Measurements from ENCODE around the gene TCEAL7.

- no peak for TF ChIP-seq ELF4 (IDR thresholded peaks at IDR 0.05)
- no peak for TF ChIP-seq LEF1 (IDR thresholded peaks at IDR 0.05; ENCODE audit: borderline replicate concordance)
- TF ChIP-seq CTBP1 (IDR thresholded peaks at IDR 0.05; ENCODE audit: borderline replicate concordance) = no peak
- TF ChIP-seq BHLHE40 (IDR thresholded peaks at IDR 0.05; ENCODE audit: borderline replicate concordance) = no peak
- no peak for TF ChIP-seq FOXM1 (IDR thresholded peaks at IDR 0.05; ENCODE audit: borderline replicate concordance)
- TF ChIP-seq FOXA1 (IDR thresholded peaks at IDR 0.05) = no peak
- no peak for TF ChIP-seq HDGF (IDR thresholded peaks at IDR 0.05; ENCODE audit: borderline replicate concordance)
- TF ChIP-seq TARDBP (IDR thresholded peaks at IDR 0.05) = no peak
- TF ChIP-seq ARNT (IDR thresholded peaks at IDR 0.05) = no peak
- no peak for TF ChIP-seq SUZ12 (IDR thresholded peaks at IDR 0.05)
These were observed 19.3 kb upstream of the TCEAL7 start, which contains the start of gene BEX2 for GRCh38 chrX:103310555-103311398.
